T follicular helper cell (primary cell): ENCODE data around the gene POFUT1.
"Not testable (repeated sequence)": the region's sequence is repeated elsewhere in the genome, so short reads cannot be mapped to it uniquely, and the experiment has no call there.

Experiments used
- DNase-seq: peaks from one replicate; pipeline ENCODE4 v3.0.0-alpha.2; 2020; ENCODE audit warnings: low read depth

POFUT1 gene

DNA sequence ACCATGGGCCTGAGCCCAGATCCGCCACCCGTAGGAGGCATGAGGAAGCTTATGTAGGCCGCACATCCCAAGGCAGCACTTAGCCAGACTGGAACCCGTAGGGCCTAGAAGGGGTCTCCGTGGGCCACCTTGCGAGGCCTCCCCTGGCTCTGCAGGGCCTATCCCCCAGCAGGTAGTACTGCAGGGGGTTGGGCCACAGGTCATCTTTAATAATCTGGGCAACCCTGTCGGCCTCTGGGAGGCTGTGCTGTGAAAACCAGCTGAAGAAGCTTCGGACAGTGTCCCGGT is 18.6 kb upstream of the POFUT1 start:
- DNase-seq = no peak

DNA sequence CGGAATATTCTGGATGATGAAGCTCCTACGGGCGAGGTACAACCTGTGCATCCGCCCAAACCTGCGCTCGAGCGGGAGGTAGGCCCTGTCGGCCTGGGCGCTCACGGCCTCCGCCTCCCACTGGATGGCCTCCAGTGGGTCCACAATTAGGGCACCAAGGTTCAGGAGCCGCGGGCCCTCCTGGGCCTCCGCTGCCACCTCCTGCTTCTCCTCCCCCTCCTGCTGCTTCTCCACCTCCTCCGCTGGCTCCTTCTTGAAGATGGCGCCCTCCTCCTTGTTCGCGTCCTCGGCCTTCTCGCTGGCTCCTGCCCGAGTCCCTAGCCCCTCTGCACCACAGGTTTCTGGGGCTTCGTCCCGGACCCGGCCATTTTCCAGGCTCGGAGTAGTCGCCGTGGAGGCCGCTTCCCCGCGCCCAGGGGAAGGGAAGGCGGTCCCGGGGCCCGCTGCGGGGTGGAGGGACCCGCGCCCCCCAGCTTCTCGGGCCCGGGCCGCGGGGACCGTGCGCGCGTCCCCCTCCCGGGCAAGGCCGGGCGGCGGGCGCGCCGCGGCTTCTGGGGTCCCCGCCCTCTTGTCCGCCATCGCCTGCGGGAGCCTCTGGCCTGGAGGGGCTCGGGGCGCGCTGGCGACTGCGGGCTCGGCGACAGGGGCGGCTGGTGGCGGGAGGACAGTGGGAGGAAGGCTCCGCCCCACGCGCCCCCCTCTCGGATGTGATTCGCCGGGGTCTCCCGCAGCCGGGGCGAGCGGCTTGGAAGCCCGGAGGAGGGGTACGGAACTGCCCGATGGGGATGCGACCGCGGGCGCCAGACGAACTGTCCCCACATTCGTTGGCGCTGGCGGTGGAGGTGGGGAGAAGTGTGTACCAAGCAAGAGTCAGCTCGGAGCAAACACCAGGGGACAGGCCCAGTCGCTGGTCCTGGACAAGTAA is 17.7 kb upstream of the POFUT1 start:
- DNase-seq = no peak

DNA sequence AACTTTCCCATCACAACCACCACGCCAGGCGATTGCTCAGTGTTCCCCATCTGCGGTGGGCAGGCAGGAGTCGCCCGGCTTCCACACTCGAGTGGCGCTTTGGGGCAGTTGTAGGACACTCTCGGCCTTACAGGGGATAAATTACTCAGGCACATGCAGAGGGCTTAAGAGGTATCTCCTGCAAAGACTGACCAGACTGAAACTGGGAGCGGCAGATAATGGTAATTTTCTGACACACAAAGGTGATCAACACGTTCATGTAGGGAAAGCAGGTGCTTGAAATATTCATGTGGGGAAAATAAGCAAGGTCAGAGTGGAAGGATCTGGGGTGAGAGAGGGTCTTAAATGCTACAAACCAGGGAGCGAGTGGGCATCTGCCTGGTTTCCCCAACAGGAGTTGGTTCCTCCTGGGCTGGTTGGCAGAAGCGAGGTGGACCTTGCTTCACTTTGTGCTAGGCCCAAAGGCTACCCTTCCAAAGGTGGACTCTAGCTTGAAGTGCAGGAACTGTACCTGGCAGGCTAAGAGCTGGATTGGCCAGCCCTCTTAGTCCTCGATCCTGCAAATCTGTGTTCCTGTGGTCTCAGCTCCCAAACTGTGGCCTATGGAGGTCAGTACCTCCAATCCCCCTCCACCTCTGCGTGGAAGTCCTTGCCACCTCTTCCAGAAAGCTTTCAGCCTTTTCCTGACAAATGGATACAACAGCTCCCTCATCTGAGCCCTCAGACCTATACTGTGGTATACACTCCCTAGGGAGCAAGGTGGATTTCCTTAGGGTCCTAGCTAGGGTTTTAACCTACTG is 16.9 kb upstream of the POFUT1 start:
- DNase-seq = no peak

DNA sequence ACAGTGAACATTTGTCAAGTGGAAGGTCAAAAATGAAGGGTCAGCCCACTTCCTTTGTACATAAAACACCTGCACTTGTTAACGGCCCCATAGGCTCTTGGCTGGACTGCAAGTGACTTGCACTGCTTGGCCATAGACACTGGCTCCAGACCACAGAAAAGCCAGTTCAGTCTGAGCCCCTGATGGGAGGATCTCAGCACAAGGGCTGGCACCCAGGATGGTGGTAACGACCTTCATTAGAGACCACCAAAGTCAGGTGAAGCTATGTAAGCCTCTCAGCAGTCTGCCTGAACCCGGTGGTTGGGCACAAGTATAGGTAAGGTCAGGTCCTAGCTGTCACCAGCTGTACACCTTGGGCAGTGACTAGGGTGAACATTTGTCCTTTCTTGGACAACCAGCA is 16.3 kb upstream of the POFUT1 start:
- DNase-seq = no peak

DNA sequence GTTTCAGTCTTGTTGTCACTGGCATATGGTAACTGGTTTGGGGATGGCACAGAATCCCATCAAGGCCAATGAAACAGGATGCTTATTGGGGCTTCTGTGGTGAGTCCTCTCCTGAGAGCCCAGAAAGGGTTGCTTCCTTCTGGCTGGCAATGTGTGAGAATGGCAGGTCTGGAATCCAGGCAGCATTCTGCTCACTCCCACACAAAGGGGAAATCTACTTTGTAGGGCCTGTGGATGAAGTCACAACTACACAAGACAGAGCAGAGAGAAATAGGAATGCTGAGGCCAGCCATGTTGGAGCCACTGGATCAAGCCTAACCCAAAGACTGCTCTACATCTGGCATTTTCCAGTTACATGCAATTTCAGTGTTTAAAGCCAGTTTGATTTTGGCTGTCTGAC is 15.8 kb upstream of the POFUT1 start:
- no peak for DNase-seq

DNA sequence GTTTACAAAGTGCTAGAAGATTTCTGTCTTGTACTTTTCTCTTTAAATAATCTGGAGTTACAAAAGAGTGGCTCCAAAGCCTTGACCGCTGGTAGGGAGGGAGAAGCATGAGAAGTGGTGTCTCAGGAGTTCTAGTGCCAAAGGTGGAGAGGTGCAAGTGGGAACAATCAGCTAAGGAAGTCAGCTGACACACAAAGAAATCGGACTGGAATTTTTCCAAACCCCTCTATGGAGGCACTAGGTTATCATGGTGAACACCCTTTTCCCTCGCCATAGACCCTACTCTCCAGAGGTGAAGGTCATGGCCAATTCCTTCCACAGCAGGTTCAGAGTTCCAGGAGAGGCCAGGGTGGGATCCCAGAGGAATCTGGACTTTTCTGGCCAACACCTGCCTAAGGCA is 15.0 kb upstream of the POFUT1 start:
- DNase-seq = no peak

DNA sequence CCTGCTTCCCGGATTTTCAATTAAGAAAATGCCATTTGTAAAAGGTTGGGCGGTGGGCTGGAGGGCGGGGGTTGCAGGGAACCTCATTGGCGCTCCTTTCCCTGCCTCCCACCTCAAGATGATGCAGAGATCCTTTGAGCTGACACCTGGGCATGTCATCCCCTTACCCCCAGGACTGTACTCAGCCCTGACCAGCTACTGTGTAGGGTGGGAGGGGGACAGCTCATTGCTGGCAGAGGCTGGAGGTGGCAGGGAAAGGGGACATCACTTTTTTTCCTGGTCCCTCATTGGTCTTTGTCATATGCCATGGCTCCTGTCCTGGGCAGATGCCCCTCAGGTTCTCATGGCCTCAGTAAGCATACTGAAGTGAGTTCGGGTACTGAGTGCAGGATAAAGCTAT is 14.3 kb upstream of the POFUT1 start:
- not testable (repeated sequence) for DNase-seq

DNA sequence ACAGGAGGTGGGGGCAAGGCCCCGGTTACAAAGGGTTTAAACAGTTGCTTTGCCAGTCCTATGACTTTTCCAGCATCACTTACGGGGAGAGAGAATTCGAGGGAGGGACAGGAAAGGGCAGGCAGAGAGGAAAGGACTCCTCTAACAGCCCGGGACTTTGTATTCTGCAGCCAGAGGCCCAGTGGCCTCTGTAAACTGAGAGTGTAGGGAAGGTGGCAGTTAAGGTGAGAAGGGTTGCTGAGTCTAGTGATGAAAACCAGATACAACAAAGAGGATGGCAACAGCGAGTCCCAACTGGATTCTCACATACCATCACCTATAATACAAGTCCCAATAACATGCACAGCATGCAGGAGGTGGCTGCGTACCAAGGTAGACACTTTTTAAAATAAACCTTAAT is 13.7 kb upstream of the POFUT1 start:
- DNase-seq = no peak

DNA sequence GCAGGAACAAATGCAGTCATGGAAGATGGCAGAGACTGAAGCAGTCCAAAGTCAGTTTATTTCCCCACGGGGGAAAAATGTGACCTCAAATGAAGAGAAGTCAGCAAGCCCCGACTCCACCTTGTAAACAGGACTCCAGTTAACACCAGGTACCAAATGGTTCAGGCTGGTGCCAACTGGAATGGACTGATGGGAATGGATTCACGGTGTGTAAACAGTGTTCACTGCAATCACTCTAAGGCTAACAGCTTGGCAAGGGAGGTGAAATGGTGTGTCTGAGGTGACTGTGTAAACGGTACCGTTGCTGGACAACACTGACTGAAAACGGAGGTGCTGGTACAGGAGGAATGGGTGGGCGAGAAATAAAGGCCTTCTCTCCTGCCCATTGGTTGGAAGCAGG is 12.1 kb upstream of the POFUT1 start:
- DNase-seq = no peak

DNA sequence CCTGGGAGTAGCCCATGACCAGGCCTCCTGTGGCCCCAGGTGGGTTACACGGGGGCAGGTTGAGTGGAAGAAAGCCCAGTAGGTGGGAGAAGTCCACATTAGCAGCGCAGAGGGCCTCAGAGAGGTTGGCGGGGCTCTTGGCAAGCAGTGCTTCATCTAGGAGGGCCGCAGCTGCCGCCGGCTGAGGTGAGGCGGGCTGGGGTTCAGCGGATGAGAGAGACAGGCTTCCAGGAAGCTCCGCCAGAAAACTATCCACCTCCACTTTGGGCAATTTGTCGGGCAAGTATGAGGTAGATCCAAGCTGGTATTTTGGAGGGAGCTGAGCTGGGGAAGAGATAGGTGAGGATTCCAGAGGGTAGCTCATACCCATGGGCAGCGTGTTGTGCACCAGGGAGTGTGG is 11.1 kb upstream of the POFUT1 start:
- not testable (repeated sequence) for DNase-seq

DNA sequence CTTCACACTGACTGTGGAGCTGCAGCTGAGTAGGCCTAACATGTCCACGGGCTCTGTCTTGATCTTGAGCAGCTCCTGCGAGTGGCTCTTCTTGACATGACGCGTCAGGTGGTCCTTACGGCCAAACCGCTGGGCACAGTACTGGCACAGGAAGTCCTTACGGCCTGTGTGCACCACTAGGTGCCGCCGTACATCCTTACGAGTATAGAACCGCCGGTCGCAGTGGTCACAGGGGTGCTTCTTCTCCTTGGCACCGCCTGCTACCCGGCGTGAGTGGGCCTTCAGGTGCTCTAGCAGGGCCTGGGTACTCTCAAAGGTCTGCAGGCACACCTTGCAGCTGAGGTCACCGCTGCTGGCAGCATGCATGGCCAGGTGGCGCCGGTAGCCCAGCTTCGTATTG is 10.5 kb upstream of the POFUT1 start:
- DNase-seq = not testable (repeated sequence)

DNA sequence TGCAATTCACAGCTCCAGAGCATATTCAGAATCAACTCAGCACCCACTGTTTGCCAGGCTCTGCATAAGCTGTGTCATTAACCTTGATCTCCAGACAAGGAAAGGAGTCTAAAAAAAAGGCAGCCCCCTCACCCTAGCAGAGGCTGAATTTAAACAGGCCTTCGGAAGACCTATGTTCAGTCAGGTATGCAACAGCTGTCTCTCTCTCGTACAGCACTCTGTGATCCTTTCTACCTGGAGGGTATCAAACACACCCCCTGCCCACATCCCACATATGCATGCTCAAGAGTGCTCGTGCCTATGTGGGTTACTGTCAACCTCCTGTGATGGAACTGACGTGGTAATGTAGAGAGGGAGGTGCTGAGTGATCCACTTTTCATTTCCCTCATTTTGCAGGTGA is 8.7 kb upstream of the POFUT1 start:
- DNase-seq = no peak

DNA sequence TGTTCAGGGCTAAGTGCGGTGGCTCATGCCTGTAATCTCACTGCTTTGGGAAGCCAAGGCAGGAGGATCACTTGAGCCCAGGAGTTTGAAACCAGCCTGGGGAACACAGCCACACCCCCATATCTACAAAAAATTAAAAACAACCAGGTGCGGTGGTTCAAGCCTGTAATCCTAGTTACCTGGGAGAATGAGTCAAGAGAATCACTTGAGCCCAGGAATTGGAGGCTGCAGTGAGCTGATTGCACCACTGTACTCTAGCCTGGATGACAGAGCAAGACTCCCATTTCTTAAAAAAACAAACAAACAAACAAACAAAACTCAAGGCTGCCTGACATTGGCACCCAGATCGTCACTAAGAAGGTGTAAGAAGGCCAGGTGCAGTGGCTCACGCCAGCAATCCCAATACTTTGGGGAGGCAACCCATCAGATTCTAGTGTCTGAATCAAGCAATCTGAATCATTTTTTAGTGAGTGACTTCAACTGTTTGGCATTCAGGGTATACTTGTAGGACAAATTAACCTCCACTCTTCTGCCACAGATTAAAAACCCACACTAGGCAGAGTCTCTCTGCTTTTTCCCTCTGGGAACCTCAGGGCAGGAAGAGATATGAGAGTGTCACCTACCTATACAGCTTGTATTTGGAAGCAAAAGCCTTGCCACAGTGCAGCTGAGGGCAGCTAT is 6.2 kb upstream of the POFUT1 start:
- DNase-seq = no peak

DNA sequence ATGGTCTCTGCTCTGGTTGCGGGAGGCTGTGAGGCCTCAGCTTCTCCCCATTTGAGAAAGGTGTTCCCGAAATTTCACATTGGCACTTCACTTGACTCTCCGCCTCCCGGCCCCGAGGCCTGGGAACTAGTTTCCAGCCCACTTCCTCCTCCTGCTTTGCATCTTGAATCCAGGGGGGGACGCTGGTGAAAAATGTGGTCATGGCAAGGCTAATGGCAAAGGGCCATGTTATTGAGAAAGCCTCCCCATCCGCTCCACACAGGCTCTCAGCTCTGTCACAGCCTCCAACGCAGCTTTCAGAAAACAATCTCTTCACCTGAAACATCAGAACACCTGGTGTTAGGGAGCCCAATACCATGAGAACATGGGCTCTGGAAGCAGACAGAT is 5.7 kb upstream of the POFUT1 start:
- DNase-seq = no peak

DNA sequence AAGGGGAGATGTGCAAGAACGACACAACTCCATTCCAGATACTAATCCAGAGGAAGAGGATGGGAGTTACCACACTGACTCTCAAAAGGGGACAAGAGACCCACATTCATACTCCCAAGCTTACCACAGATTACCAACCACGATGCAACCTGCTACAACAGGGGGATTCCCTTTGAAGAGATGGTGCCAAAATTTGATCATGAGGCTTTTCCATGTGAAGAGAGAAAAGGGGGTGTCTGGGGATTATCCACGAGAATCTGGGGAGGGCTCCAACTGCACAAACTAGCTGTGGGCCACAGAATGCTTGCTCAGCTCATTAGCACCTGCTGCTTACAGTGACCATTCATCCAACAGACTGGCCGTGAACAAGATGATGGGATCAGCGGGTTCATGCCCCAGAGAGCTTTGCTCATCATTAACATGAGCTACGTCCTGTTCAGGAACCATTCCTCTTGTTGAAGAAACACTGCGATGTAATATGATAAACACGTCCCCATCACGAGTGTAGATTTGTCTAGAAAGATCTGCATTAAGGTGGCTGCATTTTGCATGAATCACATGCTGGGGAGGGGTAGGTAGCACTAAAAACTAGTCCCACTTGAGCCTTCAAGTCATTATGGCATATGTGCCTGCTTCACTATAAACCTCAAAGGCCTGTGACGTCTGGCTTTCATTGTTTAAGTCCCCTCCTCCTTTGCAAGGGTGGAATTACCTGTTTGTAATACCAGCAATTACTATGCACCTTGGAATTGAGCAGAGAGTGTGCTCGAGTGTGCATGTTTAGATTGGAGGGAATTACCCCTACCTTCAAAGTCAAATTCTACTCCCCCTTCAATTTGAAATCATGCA is 4.1 kb upstream of the POFUT1 start:
- DNase-seq = no peak

DNA sequence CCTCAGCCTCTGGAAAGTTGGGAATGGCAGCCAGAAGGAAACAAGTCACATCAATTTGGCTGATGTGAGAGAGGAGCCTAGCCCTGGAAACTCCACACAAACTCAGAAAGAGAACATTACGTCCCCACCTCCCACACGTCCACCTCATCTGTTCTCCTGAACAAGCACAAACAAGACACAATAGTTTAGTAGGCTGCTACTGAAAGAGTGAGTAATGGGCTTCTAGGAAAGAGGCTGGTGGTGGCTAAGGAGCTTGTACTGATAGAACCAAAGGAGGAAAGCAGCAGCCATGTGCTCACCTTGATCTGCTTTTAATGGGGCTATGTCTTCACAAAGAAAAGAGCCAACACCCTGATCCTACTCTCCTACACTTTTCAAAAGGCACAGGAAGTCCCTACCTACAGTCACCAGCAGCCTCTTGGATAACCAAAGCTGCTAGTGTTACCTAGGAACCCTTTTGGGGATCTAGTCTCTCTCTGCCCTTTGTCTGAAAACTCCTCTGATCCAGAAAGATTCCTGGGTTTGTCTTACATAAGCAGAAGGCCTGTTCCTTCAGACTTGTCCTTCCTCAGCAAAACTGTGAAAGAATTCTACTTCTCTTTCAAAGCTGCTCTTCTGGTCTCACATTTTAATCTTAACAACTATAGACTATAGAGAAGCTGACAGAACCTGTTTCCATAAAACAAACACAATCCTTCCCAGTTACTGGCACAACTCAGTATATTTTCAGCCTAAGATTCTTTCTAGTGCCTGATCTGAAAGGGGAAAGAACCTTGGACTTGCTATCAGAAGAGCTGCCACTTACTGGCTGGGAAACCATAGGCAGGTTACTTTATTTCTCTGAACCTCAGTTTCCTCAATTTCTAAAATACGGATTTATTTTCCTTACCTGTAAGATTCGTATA is 3.2 kb upstream of the POFUT1 start:
- DNase-seq = no peak

DNA sequence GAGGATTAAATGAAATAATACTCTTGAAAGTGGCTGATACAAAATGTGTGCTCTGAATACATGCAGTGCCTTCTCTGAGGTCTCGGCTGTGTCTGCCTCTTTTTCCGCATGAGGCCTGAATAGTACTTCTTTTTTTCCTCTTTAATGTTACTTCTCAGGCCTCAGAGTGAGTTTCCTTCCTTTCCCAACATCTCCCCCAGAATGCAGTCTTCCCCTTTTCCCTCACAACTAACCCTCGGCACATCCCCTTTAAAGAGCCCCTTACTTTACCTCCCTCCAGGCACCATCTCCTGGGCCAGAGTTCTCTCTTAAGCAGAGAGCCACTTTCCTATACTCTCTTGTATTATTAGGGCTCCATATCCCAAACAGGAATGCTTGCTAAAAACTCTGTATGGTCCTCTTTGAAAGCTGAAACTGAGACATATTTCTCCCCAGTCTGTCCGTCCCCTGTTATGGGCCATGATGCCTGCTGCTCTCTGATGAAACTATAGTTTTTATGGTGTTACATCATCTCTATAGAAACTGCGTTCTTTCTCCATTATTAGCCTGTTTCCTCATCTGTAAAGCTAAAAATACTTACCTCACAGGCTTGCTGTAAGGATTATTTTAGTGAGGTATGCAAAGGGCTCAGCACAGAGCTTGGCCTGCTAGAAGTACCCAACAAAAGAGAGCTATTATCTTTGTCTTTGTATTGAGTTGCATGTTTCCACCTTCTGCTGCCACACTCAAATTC is 2.4 kb upstream of the POFUT1 start:
- no peak for DNase-seq

DNA sequence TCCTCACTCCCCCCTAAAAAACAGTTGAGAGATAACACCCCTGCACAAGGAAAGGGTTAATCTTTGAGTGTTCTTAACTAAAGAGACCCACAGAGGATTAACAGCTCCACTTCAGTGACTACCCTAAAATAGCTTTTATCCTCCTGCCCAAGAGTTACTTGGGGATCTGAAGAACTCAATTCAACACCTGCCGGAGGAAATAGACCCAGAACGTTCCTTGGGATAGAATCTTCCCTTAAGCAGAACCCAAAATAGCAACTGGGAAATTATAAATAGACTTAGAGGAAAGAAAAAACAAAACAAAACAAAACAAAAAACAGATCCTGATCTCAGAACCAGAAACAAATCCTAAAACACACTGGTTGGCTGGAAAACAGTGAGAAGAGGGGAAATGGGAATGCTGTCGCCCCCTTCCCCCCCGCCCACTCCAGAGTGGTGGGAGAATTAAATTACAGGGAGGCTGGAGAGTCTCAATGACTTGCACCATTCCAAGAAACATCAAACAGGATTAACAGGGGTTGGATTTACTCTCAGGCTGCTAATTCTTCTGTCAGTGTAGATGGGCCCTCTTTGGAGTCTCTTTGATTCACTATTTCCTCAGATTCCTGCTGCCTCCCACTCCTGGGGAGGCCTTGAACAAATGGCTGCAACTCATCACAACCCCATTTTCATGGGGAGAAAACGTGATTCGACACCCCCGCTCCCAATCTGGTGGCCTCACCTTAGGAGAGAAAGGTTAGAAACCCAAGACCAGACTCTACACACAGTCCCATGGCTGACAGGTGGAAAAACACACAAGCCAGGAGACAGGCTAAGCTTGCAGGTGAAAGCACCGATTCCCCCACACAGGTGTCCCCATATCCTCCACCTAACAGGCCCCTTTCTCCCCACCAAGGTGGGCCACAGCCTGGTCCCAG is 1.6 kb upstream of the POFUT1 start:
- no peak for DNase-seq
